HG03025 (cell line): ENCODE data around the gene KRT85.

ENCODE experiments used
- ATAC-seq: cut with Tn5 transposase; IDR thresholded peaks from one replicate; pipeline ENCODE4 v1.9.1; 2021; ENCODE audit warnings: mild to moderate bottlenecking, moderate library complexity; ENCODE audit not compliant: unreplicated experiment, low FRiP score

KRT85 gene

DNA sequence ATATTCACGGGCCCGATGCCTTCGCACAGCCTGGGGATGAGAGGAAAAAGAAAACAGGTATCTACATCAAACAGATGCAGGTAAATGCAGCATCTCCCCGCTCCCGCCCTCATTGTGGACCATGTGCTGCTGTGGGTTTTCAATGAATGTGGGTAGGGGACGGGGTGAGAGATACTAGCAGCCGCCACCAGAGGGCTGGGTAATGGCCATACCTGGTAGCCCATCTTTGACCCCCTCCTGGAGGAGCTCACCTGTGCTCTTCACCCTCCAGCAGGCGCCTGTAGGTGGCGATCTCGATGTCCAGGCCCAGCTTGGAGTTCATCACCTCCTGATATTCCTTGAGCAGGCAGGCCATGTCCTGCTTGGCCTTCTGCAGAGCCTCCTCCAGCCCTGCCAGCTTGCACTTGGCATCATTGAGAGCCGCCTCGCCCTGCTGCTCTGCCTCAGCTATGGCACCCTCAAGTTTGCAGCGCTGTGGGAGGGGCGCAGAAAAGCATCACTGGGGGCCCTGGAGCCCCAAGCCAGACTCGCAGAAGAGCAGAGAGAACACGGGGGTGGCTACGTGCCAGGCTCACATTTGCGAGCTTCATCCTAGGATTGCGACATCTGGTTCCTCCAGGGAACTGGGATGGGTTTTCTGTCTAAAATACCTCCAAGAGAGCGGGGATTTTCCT is 28.6 kb upstream of the KRT85 start:
- ATAC-seq: no peak

DNA sequence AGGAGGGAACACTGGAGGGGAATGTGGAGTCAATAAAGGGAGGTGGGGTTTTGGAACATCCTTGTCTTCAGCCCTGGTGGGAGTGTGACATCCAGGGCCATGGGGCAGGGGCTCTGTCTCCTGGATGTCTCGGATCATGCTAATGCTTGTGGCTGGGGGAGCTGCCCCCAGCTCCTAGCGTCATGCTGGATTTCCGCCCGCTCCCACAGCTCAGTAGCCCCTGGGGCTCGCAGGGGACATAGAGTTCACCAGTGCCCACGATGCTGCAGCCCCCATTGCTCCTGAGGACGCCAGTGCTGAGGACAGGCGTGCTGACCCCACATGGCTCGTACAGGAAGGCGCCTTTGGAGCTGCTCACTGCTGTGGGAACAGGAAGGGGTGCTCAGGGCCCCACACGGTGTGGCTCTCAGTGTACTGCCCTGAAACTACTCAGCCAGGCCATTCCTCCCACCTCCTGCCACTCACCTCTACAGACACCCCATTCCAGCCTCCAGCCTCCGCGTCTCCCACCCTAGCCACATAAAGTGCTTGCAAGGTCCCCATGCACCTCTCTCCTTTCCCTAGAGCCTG is 27.6 kb upstream of the KRT85 start:
- no peak for ATAC-seq

DNA sequence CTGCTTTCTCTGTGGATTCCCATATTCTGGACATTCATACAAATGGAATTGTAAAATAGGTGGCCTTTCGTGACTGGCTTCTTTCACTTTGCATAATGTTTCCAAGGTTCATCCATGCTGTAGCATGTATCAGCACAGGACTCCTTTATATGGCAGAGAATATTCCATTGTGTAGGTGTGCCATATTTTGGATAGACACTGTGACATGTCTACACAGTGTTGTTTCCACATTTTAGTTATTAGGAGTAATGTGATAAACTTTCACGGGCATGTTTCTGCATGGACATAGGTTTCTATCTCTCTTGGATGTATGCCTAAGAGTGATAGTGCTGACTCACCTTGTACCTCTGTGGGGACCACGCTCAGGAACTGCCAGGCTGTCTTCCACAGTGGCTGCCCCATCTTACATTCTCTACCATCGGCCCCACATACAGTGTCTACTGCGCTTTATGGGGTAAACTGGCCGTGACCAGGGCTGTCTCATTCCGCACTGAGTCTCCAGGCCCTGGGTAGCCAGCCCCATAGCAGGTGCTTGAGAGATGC is 25.3 kb upstream of the KRT85 start:
- ATAC-seq: no peak

DNA sequence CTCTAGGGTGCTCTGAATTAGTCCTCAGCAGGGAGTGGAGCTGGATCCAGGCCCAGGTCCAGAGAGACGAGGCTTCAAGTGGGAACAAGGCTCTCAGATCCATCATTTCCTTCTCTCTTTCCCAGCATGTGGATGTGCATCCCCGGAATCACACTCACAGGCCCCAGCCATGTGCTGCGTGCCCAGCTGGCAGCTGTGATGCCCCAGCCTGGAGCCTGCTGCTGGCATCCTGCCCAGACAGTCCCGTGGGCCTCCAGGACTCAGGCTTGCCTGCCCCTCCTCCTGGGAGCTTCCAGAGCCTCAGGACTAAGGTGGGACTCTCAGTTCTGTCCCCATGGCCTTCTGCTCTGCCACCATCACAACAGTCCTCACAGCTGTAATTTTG is 24.3 kb upstream of the KRT85 start:
- no peak for ATAC-seq

DNA sequence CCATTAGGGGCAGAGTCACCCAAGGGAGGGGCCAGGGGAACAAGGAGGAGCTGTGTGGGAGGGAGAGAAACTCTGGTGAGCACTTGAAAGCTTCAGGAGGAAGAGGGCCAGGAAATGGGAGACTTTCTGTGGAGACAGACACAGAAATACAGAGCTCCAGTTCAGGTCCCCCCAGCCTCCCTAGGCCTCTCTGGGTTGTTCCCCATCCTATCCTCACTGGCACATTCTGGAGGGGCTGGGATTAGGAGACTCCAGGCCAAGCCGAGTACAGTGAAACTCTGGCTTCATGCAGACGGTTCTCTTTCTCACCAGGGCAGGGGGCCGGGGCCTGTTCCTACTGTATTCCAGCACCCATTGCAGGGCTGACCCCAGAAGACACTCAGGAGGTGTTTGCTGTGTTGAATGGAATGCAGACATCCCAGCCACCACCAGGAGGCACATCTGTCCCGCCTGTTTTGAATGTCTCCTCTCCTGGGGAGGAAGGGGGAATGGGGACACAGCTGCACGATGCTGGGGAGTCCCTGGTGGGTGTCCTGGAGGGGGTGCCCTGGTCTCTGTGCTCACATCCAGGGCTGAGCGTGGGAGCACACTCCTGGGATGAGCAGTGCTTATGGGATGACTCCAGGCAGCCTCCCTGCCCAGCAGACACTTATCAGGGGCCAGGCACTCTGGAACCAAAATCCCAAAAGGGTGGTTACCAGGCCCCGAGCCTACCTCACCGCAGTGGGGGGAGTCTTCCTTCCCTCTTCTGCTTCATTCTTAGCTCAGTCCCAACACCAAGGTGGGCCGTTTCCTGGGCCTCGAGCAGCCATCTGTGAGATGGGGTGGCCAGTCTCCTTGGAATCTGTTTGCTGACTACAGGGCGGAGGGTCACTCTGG is 23.7 kb upstream of the KRT85 start:
- ATAC-seq: no peak

DNA sequence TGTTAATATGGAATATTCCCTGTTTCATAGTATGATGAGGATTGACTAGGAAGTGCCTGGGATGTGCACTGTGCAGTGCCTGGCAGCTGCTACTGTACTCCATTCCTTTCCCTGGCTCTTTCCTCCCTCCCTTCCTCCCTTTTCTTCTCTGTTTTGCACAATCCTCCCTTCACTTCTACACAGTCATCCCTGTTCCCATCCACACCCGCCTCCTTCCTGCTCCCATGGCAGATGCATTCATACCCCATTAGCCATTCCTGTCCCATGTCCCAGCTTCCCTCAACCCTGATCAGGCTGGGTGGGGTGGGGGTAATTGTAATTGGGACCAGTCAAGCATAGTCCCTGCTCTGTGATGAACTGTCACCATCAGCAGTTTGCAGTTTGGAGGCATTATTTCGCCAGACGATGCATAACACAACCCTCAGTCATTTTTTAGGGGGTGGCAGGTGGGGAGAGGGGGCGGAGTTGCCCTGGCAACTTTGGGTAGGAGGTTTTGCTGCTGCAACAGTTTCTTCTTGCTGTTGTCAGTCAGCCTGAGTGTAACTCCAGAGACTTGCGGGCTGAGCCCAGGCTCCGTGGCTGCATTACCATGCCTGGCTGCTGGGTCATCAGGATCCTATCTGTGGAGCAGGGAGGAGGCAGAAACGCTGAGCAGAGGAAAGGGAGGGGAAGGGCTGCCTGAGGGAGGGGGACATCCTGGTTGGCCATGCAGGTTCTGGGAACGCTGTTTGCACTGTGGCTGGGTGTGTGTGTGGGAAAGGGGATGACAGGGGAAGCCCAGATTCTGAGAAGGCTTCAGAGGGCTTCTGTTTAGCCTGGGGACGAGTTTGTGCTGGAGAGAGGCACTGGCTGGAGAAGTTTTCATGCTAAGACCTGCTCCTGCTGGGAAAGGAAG is 22.3 kb upstream of the KRT85 start:
- no peak for ATAC-seq

DNA sequence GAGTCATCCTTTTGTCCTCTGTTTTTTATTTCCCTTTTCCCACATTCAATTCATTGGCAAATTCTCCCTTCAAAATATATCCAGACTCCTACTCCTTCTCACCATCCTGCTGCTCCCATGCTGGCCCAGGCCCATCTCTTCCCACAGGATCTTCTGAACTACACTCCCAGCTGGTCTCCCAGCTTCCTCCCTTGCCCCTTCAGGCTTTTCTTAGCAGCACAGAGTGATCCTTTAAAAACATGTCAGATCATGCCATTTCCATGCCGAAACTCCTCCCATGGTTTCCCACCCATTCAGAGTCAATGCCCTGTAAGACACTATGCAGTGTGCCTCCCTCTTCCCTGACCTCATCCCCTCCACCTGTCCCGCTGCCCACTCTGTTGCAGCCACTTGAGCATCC is 20.6 kb upstream of the KRT85 start:
- no peak for ATAC-seq

DNA sequence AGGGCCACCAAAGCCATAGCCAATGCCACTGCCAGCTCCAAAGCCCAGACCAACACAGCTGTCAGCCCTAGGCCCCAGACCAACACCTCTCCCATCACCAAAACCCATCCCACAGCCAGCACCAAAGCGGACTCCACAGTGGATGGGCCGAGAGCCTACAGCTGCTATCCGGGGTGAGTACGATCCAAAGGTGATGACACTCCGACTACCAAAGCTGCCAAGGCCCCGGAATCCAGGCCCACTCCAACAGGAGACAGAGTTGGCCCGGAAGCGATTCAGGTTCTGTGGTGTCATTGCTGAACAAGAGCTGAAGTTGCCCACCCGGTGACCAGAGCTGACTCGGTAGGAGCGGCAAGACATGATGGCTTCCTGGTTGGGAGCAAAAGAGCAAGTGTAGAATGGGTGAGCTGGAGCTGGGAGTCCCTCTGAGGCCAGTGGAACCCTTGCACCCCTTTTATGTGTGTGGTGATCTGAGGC is 18.0 kb upstream of the KRT85 start, which contains the start of gene KRT84:
Gene KRT84, minus strand, starts transcription at position 427 of the 477 bp plus-strand sequence. Its CDS starts 67 bp downstream, at position 360.
- ATAC-seq: no peak

DNA sequence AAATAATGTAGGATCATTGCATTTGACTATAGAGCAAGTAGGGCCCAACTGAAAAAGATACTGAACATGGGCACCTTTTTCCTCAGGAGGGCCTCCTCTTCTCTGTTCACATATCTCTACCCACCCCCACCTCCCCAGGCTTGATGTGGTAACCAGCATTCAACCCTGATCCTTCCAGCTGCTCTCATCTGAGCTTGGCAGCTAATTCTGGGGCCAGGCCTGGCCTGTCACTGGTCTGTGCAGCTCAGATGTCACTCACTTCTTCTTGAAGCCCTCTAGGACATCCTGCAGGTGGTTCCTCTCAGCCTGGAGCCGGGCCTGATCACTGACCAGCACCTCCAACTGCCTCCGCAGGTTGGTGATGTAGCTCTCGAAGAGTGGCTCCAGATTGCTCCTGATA is 16.1 kb upstream of the KRT85 start:
- ATAC-seq: no peak

DNA sequence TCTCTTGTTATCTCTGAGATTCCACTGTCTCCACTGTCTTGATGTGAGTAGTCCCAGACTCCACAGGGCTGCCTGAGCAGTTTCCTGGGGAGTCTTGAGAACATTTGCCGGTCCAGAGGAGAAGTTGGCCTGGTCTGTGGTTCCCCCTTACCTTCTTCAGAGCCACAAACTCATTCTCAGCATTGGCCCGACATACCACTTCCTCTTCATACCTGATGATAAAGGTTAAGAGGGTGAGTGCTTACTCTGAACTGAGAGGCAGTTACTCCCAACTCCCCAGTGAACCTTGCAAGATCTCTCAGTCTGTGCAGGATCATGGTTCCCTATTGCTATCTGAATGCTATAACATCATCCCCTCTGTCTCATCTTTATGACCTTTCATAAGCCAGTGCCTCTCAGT is 15.6 kb upstream of the KRT85 start:
- no peak for ATAC-seq

DNA sequence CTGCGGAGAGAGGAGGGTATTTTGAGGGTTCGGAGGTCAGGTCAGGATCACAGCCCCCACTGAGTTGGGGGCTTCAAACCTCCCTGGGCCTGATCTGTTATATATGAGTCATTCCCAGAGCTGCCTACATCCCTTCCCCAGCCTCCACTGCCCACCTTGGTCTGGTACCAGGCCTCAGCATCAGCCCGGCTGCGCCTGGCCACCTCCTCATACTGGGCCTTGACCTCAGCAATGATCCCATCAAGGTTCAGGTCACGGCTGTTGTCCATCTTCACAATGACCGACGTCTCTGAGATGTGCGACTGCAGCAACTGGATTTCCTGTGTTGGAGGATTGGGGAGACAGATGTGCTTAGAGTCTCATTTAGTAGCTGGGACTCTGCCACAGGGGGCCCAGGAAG is 13.9 kb upstream of the KRT85 start:
- ATAC-seq: no peak

DNA sequence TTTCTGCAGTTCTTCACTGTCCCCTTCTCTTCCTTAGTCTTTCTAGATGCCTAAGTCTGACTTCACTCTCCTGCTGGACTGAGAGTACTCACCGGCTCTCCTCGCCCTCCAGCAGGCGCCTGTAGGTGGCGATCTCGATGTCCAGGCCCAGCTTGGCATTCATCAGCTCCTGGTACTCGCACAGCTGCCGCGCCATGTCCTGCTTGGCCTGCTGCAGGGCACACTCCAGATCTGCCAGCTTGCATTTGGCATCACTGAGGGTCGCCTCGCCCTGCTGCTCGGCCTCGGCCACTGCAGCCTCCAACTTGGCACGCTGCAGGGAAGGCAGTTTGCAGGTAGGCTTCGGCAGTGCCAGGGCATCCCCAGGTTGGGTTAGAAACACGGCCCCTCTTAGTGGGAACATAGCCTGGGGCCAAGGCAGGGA is 13.0 kb upstream of the KRT85 start:
- no peak for ATAC-seq

DNA sequence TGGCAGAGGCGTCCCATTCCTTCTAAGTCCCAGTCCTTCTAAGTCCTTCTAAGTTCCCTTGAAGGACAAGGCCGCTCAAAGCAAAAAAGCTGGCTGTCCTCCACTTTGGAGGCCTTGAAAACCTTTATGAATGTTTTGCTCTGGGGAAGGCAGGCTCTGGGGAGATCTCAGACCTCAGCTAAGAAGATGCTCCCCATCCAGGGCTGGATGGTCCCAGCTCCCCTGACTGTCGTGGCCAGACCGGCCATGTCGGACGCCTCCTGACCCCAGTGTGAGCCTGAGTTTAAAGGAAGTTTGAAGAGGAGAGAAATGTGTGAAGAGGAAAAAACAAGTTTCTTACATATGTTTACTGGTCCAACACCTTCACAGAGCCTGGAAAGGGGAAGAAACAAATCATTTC is 12.3 kb upstream of the KRT85 start:
- ATAC-seq: no peak

DNA sequence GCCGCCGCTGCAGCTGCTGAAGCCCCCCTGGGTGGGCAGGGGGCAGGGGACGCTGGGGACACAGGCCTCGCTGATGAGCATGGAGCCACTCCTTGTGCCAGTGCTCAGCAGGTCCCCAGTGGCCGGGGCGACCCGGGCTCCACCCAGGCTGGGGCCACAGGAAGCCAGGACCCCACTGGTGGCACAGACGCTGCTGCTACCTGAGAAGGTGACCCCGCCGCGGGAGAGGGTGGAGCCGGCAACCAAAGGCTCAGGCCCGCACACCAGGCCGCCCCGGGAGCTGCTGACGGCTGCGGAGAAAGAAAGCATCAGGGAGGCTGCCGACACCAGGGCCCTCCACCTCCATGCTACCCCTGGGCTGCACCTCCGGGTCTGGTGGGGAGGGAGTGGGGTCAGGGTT is 10.8 kb upstream of the KRT85 start:
- no peak for ATAC-seq

DNA sequence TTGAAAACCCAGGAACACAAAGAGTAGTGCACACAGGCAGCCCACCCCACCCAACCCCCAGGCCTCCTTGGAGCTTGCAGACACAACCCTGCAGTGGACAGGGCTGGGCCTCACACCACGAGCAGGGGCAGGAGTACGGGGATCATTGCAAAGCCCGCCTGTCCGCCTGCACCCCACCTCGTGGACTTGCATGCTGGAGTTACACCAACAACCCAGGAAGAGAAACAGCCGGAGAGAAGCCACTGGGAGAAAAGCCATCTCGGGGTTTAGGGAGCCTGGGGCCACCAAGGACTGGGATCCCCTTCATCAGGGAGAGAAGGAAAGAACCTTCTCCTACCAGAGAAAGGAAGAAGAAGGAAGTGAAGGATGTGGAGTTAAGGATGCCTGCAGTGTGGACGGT is 10.0 kb upstream of the KRT85 start:
- no peak for ATAC-seq

DNA sequence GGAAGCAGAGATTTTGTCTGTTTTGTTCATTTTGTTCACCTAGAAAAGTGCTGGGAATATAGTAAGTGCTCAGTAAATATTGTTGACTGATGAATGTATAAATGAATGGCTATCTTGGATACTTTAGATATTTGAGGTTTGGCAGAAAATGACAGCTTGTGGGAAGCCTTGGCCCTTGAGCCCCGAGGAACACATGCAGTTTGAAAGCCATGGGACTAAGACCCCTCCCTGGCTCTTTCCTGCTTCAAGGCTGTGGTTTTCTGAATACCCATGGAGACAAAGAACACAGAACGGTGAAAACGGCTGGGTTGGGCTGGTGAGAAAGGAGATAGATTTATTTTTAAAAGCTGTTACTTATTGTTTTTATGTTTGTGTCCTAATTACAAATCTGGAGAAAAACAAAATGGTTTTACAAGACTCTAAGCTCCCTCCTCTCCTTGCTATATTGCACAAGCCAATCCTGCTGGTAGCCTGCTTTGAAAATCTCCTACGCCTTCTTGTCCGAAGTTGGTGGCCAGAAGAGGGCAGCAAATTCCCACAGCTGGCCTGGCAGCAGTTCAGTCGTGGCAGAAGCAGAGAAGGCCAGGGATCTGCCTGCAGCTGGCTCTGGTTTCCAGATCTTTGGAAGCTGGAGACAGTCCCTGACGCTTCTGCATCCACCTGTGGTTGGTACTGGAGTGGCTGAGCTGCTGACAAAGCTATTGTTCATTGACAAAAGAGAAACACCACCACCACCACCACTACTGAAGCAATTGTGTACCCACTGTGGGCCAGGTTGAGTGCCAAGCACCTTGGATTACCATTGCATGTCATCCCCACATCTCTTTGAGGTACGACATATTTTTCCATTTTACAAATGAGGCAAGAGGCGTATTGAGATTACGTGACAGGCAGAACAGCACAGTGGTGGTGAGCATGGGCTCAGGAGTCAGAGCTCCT is 5.2 kb upstream of the KRT85 start:
- no peak for ATAC-seq

DNA sequence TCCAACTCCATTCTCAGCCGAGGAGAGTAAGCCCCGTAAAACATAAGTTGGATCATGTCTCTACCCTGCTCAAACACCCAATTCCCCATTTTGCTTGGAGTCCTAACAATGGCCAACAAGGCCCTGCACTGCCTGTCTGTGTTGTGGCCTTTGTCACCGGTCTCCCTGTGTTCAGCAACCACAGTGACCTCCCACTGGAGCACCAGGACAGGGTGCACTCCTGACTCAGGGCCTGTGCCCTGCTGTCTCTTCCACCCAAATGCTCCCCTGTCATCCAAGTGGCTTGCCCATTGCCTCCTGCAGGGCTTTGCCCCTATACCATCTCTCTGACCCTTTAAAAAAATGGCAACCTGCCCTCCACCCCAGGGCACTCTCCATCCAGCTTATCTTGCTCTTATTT is 4.4 kb upstream of the KRT85 start:
- ATAC-seq: no peak

DNA sequence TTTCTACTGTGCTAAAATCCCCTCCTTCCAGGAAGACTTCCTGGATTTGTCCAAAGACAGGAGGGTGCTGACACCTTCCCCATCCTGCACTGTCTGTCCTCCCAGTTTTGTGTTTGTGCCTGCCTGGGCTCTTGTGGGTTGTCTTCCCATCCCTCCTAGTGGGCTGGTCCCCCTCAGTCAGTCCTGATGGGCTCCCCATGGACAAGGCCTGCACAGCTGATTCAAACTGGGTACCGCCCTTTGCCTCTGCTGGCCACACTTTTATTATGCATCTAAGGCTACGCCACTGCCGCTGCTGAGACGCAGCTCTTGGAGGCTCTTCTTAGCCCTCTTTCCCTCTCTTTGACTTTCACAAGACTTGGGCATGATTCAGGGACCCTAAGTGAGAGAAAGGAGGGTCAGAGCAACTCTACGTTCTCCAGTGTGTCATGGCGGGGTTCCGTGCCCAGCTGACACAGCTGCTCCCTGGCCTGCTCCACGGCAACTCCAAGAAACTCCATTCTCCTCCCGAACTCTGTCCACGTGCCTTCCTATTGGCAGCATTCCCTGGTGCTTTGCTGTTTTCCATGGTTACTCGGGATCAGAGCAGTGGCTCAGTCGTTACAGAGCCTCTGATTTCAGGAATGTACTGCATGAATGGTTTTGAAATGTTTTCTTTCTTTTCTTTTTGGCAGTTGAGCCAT is 3.8 kb upstream of the KRT85 start:
- ATAC-seq: no peak

DNA sequence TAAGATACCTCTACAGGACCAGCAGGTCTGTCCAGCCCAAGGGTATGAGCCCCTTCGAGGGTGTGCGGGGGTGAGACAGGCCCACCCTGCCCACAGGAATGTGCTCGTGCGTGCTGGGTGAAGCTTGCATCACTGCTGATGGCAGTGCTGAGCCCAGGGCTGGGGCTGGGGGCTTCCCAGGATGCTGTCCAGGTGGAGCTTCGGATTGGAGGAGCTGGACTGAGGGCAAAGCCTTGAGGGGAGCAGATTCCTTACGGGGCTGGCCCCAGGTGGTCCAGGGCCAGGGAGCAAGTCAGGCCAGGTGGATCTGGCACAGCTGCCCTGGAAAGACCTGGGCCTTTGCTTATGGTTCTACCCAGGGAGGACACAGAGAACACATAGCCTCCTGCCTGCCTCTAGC is 2.5 kb upstream of the KRT85 start:
- ATAC-seq: no peak
